ENCODE results near the gene DBN1.

Gene DBN1

DNA sequence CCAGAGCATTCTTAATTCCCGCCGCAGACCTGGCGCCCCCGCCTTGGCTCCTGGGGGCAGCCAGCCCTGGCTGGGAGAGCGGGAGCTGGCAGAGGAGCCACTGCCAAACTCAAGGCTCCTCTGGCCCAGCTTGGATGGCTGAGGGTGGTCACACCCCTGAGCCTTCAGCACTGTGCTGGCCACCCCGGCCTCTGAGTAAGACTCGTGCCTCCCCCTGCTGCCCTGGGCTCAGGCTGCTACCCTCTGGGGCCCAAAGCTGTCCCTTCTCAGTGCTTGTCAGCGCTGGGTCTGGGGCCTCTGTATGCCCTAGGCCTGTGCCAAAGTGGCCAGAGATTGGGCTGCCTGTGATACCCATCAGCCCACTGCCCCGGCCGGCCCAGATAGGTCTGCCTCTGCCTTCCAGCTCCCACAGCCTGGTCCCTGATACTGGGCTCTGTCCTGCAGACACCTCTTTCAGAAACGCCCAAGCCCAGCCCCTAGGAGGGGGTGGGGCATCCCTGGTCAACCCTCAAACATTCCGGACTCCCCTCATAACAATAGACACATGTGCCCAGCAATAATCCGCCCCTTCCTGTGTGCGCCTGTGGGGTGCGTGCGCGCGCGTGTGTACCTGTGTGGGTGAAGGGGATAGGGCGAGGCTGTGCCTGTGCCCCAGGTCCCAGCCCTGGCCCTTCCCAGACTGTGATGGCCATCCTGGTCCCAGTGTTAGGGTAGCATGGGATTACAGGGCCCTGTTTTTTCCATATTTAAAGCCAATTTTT is 31.2 kb downstream of the DBN1 start:
- H4K91ac ChIP-seq (ENCODE audit: low read depth, low read length): no peak overlapping the region
- H4K12ac ChIP-seq (ENCODE audit: low read depth, low read length): no peak overlapping the region
- no peaks in the 10 kb centered on the region for H3K79me1 ChIP-seq (ENCODE audit: low read length)
- WGBS (ENCODE audit: extremely low coverage, insufficient coverage, insufficient read length): no CpG with 5 or more reads among the region's 20 CpGs
- H3K27me3 ChIP-seq (ENCODE audit: insufficient read depth, low read length): peaks cover 6% of the 10 kb centered on the region
- no peak overlapping the region for H4K8ac ChIP-seq (ENCODE audit: low read depth, low read length)
- H3K4me3 ChIP-seq (ENCODE audit: low read depth, low read length): no peak overlapping the region
- no peak overlapping the region for H3K18ac ChIP-seq (ENCODE audit: low read length)
- peaks cover 1 to 7% of the 10 kb centered on the region in 2 experiments for H3K4me1 ChIP-seq (ENCODE audit: control insufficient read depth in 1 of 2, insufficient read depth in 2 of 2, low read length in 2 of 2)
- peaks cover 4% of the 10 kb centered on the region for H3K9me3 ChIP-seq (ENCODE audit: insufficient read depth, low read depth, low read length)
- H3K27ac ChIP-seq (ENCODE audit: low read depth, low read length): no peak overlapping the region
- H3K14ac ChIP-seq (ENCODE audit: low read length): no peak overlapping the region
- H3K36me3 ChIP-seq (ENCODE audit: control insufficient read depth in 1 of 2, insufficient read depth in 2 of 2, low read length in 2 of 2): peaks cover 28 to 32% of the 10 kb centered on the region in 2 experiments
- H3K23ac ChIP-seq (ENCODE audit: low read length): no peak overlapping the region
- no peak for DNase-seq
- no peak overlapping the region for H3K4ac ChIP-seq (ENCODE audit: low read depth, low read length)
- no peak overlapping the region for H3K4me2 ChIP-seq (ENCODE audit: low read length)
- no peak overlapping the region for H2BK120ac ChIP-seq (ENCODE audit: insufficient read depth, low read length, poor library complexity)
- no peak overlapping the region for H2BK12ac ChIP-seq (ENCODE audit: low read length)
- H3K79me2 ChIP-seq (ENCODE audit: control insufficient read depth, insufficient read depth, low read length, poor library complexity): no peaks in the 10 kb centered on the region
- H3K9ac ChIP-seq (ENCODE audit: low read length): no peak overlapping the region
- H2AK5ac ChIP-seq (ENCODE audit: low read length): no peak overlapping the region
- H2AFZ ChIP-seq (ENCODE audit: insufficient read depth, low read length, poor library complexity): no peak overlapping the region
- H2BK5ac ChIP-seq (ENCODE audit: low read depth, low read length, poor library complexity): no peak overlapping the region

DNA sequence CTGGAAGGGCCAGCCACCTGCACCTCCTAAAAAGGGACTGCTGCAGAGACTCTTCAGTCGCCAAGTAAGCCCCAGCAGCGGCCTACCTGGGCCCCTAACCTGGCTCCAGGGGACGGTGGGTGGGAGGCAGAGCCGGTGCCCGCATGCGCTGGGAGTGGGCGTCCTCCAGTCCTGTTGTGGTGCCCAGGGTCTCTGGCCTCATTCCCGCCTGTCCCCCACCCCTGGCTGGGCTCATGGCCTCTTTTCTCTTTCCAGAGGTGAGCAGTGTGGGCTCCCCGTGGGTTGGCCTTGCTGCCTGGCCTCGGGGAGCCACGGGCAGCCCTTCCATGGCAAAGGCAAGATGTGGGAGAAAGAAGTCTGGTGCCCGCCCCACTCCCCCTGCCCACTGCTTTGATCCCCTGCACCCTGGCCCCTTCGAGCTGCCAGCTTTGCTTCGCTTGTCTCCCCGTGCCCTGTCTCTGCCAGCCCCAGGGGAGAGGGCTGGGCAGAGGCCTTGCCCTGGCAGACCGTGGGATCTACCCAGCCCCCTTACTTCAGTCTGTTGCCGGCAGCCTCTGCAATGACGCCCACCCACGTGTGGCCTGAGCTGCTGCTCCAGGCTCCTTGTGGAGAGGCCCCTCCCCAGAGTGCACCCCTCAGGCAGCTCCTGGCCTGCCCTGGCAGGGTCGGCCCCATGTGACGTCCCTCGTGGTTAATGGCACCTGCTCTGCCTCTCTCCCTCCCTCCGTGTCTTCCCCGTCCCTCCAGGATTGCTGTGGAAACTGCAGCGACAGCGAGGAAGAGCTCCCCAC is 32.2 kb downstream of the DBN1 start:
- no peak overlapping the region for H2AK5ac ChIP-seq (ENCODE audit: low read length)
- H3K9ac ChIP-seq (ENCODE audit: low read length): no peak overlapping the region
- no peak overlapping the region for H3K27ac ChIP-seq (ENCODE audit: low read depth, low read length)
- H2BK12ac ChIP-seq (ENCODE audit: low read length): no peak overlapping the region
- no peak overlapping the region for H4K8ac ChIP-seq (ENCODE audit: low read depth, low read length)
- no peak overlapping the region for H3K14ac ChIP-seq (ENCODE audit: low read length)
- no peak overlapping the region for H3K18ac ChIP-seq (ENCODE audit: low read length)
- H3K79me1 ChIP-seq (ENCODE audit: low read length): no peaks in the 10 kb centered on the region
- H2BK120ac ChIP-seq (ENCODE audit: insufficient read depth, low read length, poor library complexity): no peak overlapping the region
- H4K12ac ChIP-seq (ENCODE audit: low read depth, low read length): no peak overlapping the region
- no CpG with 5 or more reads among the region's 26 CpGs for WGBS (ENCODE audit: extremely low coverage, insufficient coverage, insufficient read length)
- no peak overlapping the region for H4K91ac ChIP-seq (ENCODE audit: low read depth, low read length)
- H3K4me1 ChIP-seq (ENCODE audit: control insufficient read depth in 1 of 2, insufficient read depth in 2 of 2, low read length in 2 of 2): peaks cover 0 to 3% of the 10 kb centered on the region in 2 experiments
- no peak overlapping the region for H3K4ac ChIP-seq (ENCODE audit: low read depth, low read length)
- H3K79me2 ChIP-seq (ENCODE audit: control insufficient read depth, insufficient read depth, low read length, poor library complexity): no peaks in the 10 kb centered on the region
- no peak overlapping the region for H3K4me3 ChIP-seq (ENCODE audit: low read depth, low read length)
- no peak overlapping the region for H2AFZ ChIP-seq (ENCODE audit: insufficient read depth, low read length, poor library complexity)
- H3K36me3 ChIP-seq (ENCODE audit: control insufficient read depth in 1 of 2, insufficient read depth in 2 of 2, low read length in 2 of 2): peaks cover 35 to 39% of the 10 kb centered on the region in 2 experiments
- no peak for DNase-seq
- no peak overlapping the region for H2BK5ac ChIP-seq (ENCODE audit: low read depth, low read length, poor library complexity)
- H3K23ac ChIP-seq (ENCODE audit: low read length): no peak overlapping the region
- peaks cover 3% of the 10 kb centered on the region for H3K9me3 ChIP-seq (ENCODE audit: insufficient read depth, low read depth, low read length)
- H3K27me3 ChIP-seq (ENCODE audit: insufficient read depth, low read length): peaks cover 3% of the 10 kb centered on the region
- H3K4me2 ChIP-seq (ENCODE audit: low read length): no peak overlapping the region

DNA sequence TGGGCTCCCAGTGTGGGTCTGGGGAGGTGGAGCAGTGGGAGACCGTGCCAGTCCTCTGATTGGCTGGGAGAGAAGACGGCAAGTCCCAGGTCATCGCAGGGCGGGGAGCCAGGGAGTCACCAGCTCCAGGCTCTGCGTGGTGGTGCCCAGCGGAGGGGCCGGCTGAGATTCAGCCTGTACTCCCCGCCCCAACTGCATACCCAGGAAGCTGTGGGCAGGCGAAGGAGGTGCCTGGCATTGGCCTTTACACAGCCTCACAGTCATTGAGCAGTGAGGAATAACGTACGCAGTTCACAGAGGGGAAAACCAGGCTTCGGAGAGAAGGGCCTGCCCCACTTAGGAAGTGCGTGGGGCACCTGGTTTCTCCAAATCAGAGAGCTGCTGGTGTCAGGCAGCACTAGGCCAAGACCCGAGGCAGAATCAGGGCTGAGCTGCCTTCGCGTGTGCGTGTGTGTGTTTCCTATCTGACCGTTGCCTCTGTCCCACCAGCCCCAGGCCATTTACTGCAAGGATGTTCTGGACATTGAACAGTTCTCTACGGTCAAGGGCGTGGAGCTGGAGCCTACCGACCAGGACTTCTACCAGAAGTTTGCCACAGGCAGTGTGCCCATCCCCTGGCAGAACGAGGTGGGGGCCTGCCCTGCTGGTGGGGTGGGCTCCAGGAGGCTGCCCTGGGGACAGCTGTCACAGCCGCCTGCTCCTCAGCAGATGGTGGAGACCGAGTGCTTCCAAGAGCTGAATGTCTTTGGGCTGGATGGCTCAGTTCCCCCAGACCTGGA is 33.0 kb downstream of the DBN1 start:
- Histone ChIP-seq H2BK120ac (ENCODE audit: insufficient read depth, low read length, poor library complexity) (no peak overlapping the region), H3K79me2 (ENCODE audit: control insufficient read depth, insufficient read depth, low read length, poor library complexity) (no peaks in the 10 kb centered on the region), H3K79me1 (ENCODE audit: low read length) (no peaks in the 10 kb centered on the region), H3K4me3 (ENCODE audit: low read depth, low read length) (no peak overlapping the region), H2BK12ac (ENCODE audit: low read length) (no peak overlapping the region), H4K91ac (ENCODE audit: low read depth, low read length) (no peak overlapping the region), H4K12ac (ENCODE audit: low read depth, low read length) (no peak overlapping the region), H3K27me3 (ENCODE audit: insufficient read depth, low read length) (no peaks in the 10 kb centered on the region), H2AK5ac (ENCODE audit: low read length) (no peak overlapping the region), H3K27ac (ENCODE audit: low read depth, low read length) (no peak overlapping the region), H3K9me3 (ENCODE audit: insufficient read depth, low read depth, low read length) (peaks cover 1% of the 10 kb centered on the region), H3K18ac (ENCODE audit: low read length) (no peak overlapping the region), H3K4me2 (ENCODE audit: low read length) (no peak overlapping the region), H3K23ac (ENCODE audit: low read length) (no peak overlapping the region), H3K9ac (ENCODE audit: low read length) (no peak overlapping the region), H4K8ac (ENCODE audit: low read depth, low read length) (no peak overlapping the region), H2AFZ (ENCODE audit: insufficient read depth, low read length, poor library complexity) (no peak overlapping the region), H3K36me3 (ENCODE audit: control insufficient read depth in 1 of 2, insufficient read depth in 2 of 2, low read length in 2 of 2) (peaks cover 41 to 47% of the 10 kb centered on the region in 2 experiments), H2BK5ac (ENCODE audit: low read depth, low read length, poor library complexity) (no peak overlapping the region), H3K4ac (ENCODE audit: low read depth, low read length) (no peak overlapping the region), H3K14ac (ENCODE audit: low read length) (no peak overlapping the region), H3K4me1 (ENCODE audit: control insufficient read depth in 1 of 2, insufficient read depth in 2 of 2, low read length in 2 of 2) (no peaks in the 10 kb centered on the region)
- no CpG with 5 or more reads among the region's 24 CpGs for WGBS (ENCODE audit: extremely low coverage, insufficient coverage, insufficient read length)
- no peak for DNase-seq

GRCh38 chr5:177439518-177440053 is 33.8 kb downstream of the DBN1 start:
- WGBS (ENCODE audit: extremely low coverage, insufficient coverage, insufficient read length): no CpG with 5 or more reads among the region's 4 CpGs

More at GRCh38 chr5:177439518-177440053, 33.8 kb downstream of the DBN1 start:
- Histone ChIP-seq H3K4me2 (ENCODE audit: low read length) (no peak overlapping the region), H2BK5ac (ENCODE audit: low read depth, low read length, poor library complexity) (no peak overlapping the region), H3K14ac (ENCODE audit: low read length) (no peak overlapping the region), H3K18ac (ENCODE audit: low read length) (no peak overlapping the region), H3K4ac (ENCODE audit: low read depth, low read length) (no peak overlapping the region), H3K79me2 (ENCODE audit: control insufficient read depth, insufficient read depth, low read length, poor library complexity) (no peaks in the 10 kb centered on the region), H3K4me1 (ENCODE audit: control insufficient read depth in 1 of 2, insufficient read depth in 2 of 2, low read length in 2 of 2) (no peaks in the 10 kb centered on the region), H2AFZ (ENCODE audit: insufficient read depth, low read length, poor library complexity) (no peak overlapping the region), H2BK12ac (ENCODE audit: low read length) (no peak overlapping the region), H3K9ac (ENCODE audit: low read length) (no peak overlapping the region), H2AK5ac (ENCODE audit: low read length) (no peak overlapping the region), H3K4me3 (ENCODE audit: low read depth, low read length) (no peak overlapping the region), H4K8ac (ENCODE audit: low read depth, low read length) (no peak overlapping the region), H4K91ac (ENCODE audit: low read depth, low read length) (no peak overlapping the region), H3K9me3 (ENCODE audit: insufficient read depth, low read depth, low read length) (peaks cover 1% of the 10 kb centered on the region), H2BK120ac (ENCODE audit: insufficient read depth, low read length, poor library complexity) (no peak overlapping the region), H4K12ac (ENCODE audit: low read depth, low read length) (no peak overlapping the region), H3K23ac (ENCODE audit: low read length) (no peak overlapping the region), H3K79me1 (ENCODE audit: low read length) (no peaks in the 10 kb centered on the region), H3K27ac (ENCODE audit: low read depth, low read length) (no peak overlapping the region), H3K27me3 (ENCODE audit: insufficient read depth, low read length) (no peaks in the 10 kb centered on the region), H3K36me3 (ENCODE audit: control insufficient read depth in 1 of 2, insufficient read depth in 2 of 2, low read length in 2 of 2) (peaks cover 49 to 55% of the 10 kb centered on the region in 2 experiments)
- DNase-seq: no peak
